ENCODE data around the gene METTL9. TPM values are rescaled to one million over a fixed set of nuclear protein-coding genes. Genes with fewer than 3 reads are reported as not detected.

Gene METTL9
- total and polyA plus RNA-seq, 4 donors, result 26.6 to 127 (median 78.1) TPM

DNA sequence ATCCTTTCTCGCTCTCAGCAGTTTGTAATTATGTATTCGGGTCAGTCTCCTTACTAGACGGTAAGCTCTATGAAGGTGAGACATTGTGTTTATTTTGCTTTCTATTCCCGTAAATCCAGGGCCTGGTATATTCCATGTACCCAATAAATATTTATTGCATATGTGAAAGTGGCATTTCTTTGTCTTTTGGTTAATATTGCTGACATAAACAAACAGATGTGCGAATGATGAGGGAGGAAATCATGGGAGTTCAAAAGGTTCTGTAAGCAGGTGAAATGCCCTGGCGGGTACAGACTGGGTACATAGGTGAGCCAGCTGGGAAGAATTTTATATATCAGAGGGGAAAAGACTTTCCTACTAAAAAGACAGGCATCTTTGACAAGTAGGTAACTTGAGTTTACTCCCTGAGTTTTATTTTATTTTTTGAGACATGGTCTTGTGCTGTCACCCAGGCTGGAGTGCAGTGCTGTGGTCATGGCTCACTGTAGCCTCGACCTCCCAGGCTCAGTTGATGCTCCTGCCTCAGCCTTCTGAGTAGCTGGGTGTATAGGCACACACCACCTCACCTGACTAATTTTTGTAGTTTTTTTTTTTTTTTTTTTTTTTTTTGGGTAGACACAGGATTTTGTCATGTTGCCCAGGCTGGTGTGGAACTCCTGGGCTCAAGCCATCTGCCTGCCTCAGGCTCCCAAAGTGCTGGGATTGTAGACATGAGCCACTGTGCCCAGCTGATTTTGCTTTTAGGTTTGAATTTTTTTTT, 5.7 kb upstream of the METTL9 start:
- Histone ChIP-seq H3K4me1 (ENCODE audit: control insufficient read depth in 5 of 5, insufficient read depth in 5 of 5, low read length in 5 of 5) (peaks cover 0 to 5% (median 3%) of the 10 kb centered on the region in 5 donors), H3K9me3 (ENCODE audit: control insufficient read depth in 4 of 4, insufficient read depth in 3 of 4, low read length in 3 of 4) (no peaks in the 10 kb centered on the region), H3K27ac (ENCODE audit: low read depth in 1 of 2, low read length in 1 of 2) (no peak overlapping the region), H3K27me3 (ENCODE audit: control insufficient read depth in 3 of 3, insufficient read depth in 3 of 3, low read length in 2 of 3) (no peaks in the 10 kb centered on the region), H3K9ac (ENCODE audit: insufficient read depth in 1 of 2, low read length in 2 of 2) (no peak overlapping the region), H3K4me3 (no peak overlapping the region), H3K36me3 (ENCODE audit: control insufficient read depth in 4 of 4, insufficient read depth in 4 of 4, low read length in 4 of 4) (no peaks in the 10 kb centered on the region)
- ATAC-seq (ENCODE audit: insufficient read depth, low FRiP score), result no peak
- 76 to 78% methylated on average over 7 of the region's 7 CpGs for WGBS, 2 donors
- DNase-seq, result no peak
- TF ChIP-seq, protein P1, sequence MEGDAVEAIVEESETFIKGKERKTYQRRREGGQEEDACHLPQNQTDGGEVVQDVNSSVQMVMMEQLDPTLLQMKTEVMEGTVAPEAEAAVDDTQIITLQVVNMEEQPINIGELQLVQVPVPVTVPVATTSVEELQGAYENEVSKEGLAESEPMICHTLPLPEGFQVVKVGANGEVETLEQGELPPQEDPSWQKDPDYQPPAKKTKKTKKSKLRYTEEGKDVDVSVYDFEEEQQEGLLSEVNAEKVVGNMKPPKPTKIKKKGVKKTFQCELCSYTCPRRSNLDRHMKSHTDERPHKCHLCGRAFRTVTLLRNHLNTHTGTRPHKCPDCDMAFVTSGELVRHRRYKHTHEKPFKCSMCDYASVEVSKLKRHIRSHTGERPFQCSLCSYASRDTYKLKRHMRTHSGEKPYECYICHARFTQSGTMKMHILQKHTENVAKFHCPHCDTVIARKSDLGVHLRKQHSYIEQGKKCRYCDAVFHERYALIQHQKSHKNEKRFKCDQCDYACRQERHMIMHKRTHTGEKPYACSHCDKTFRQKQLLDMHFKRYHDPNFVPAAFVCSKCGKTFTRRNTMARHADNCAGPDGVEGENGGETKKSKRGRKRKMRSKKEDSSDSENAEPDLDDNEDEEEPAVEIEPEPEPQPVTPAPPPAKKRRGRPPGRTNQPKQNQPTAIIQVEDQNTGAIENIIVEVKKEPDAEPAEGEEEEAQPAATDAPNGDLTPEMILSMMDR (IDR thresholded peaks at IDR 0.05; ENCODE audit: control extremely low read depth, extremely low read depth), result no peak

DNA sequence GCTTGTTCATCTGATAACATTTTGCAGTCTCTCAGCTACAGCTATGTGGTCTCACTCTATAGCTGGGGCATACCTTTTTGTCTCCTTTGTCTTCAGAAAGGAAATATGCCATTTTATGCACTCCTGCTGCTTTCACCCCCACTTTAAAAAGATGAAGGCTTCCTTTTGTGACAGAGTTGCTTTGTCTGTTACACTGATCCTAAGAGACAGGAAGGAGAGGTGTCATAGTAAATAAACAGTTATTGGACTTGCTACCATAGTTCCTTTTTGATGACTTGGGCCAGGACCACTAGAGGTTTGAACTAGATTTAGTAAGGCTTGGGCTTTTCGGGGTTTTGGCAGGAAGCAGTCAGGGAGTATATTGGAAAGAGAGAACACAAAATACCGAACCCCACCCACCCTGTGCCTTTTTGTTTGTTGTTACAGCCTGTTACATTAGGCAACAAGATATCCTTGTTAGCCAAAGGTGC, 1.8 kb upstream of the METTL9 start:
- no peak overlapping the region for H3K4me3 ChIP-seq
- no peaks in the 10 kb centered on the region for H3K27me3 ChIP-seq (ENCODE audit: control insufficient read depth in 3 of 3, insufficient read depth in 3 of 3, low read length in 2 of 3)
- no peak for DNase-seq
- ATAC-seq (ENCODE audit: insufficient read depth, low FRiP score), result no peak
- 60 to 65% methylated on average over 2 of the region's 2 CpGs for WGBS, 2 donors
- no peak overlapping the region for H3K9ac ChIP-seq (ENCODE audit: insufficient read depth in 1 of 2, low read length in 2 of 2)
- peaks cover 0 to 19% (median 2%) of the 10 kb centered on the region in 5 donors for H3K4me1 ChIP-seq (ENCODE audit: control insufficient read depth in 5 of 5, insufficient read depth in 5 of 5, low read length in 5 of 5)
- TF ChIP-seq, protein P1 (IDR thresholded peaks at IDR 0.05; ENCODE audit: control extremely low read depth, extremely low read depth), result no peak
- no peak overlapping the region for H3K27ac ChIP-seq (ENCODE audit: low read depth in 1 of 2, low read length in 1 of 2)
- no peaks in the 10 kb centered on the region for H3K9me3 ChIP-seq (ENCODE audit: control insufficient read depth in 4 of 4, insufficient read depth in 3 of 4, low read length in 3 of 4)
- H3K36me3 ChIP-seq (ENCODE audit: control insufficient read depth in 4 of 4, insufficient read depth in 4 of 4, low read length in 4 of 4), result no peaks in the 10 kb centered on the region

DNA sequence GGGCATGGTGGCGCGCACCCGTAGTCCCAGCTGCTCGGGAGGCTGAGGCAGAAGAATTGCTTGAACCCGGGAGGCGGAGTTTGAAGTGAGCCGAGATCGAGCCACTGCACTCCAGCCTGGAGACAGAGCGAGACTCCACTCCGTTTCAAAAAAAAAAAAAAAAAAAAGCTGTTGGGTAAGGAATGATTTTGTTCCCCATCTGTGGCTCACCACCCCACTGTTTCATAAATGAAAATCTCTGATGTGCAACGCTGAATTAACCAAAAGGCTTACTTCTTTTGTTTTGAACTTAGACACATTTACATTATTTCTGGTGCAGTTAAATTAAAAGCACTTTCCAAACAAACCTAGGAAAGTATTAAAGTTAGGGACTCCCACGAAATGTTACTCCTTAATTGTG, 1.2 kb upstream of the METTL9 start:
- peak overlapping the region in 1 of 2 donors; percentile 97 for H3K9ac ChIP-seq (ENCODE audit: insufficient read depth in 1 of 2, low read length in 2 of 2)

More for the DNA sequence above, 1.2 kb upstream of the METTL9 start:
- H3K36me3 ChIP-seq (ENCODE audit: control insufficient read depth in 4 of 4, insufficient read depth in 4 of 4, low read length in 4 of 4), result no peaks in the 10 kb centered on the region
- no peak for DNase-seq
- TF ChIP-seq, protein P1 (IDR thresholded peaks at IDR 0.05; ENCODE audit: control extremely low read depth, extremely low read depth), result no peak
- H3K9me3 ChIP-seq (ENCODE audit: control insufficient read depth in 4 of 4, insufficient read depth in 3 of 4, low read length in 3 of 4), result no peaks in the 10 kb centered on the region
- no peak overlapping the region for H3K4me3 ChIP-seq
- peaks cover 0 to 19% (median 4%) of the 10 kb centered on the region in 5 donors for H3K4me1 ChIP-seq (ENCODE audit: control insufficient read depth in 5 of 5, insufficient read depth in 5 of 5, low read length in 5 of 5)
- WGBS, 2 donors, result 69 to 76% methylated on average over 12 of the region's 12 CpGs
- no peaks in the 10 kb centered on the region for H3K27me3 ChIP-seq (ENCODE audit: control insufficient read depth in 3 of 3, insufficient read depth in 3 of 3, low read length in 2 of 3)
- no peak for ATAC-seq (ENCODE audit: insufficient read depth, low FRiP score)
- H3K27ac ChIP-seq (ENCODE audit: low read depth in 1 of 2, low read length in 1 of 2), result no peak overlapping the region

All from lung (tissue), 12 donors.